GM18511 (cell line): ENCODE measurements around the gene ACOT8.
A peak's percentile ranks its signal among the peaks of the same experiment; 100 is the strongest.
"Not testable (repeated sequence)": the region's sequence is repeated elsewhere in the genome, so short reads cannot be mapped to it uniquely, and the experiment has no call there.

Experiments
- ATAC-seq: cut with Tn5 transposase; IDR thresholded peaks from one replicate; pipeline ENCODE4 v1.9.1; 2021; ENCODE audit warnings: mild to moderate bottlenecking, moderate library complexity; ENCODE audit not compliant: unreplicated experiment

ACOT8 gene

DNA sequence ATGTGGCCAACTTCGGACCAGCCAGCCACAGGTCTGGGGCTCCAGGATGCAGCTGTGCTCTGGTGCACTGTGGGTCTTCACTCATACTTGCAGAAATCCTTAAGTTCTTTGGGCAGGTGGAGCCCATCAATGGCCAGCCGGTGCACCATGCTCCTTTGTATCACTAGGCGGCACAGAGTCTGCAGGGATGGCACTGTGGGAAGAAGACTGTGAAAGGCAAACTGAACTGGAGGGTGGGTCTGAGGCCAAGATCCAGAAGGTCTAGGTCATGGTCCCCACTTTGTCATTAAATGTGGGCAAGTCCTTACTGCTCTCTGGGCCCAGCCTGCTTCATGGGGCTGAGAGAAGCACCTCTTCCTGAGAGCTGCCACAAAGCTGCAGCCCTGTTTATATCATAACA, 31.5 kb upstream of the ACOT8 start:
- ATAC-seq, result no peak

DNA sequence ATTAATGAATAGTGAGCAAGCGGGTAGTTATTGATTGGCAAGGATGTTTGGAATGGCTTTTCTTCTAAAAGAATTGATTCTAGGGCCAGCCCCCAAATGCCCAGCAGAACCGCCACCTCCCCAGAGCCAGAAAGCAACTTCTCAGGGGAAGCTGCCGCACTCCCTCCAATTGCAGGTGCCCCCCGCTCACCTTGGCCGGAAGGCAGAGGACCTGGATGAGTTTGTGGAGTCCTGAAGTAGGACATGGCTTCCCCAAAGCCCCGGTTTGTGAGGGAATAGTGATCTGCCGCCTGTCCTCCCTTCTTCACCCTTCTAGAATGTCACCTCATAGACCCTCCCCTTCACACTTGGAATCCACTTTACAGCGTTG, 30.1 kb upstream of the ACOT8 start, which contains the start of gene SPATA25:
Gene SPATA25 (minus strand): TSS at position 277 of the 370 bp plus-strand sequence. CDS start 32 bp downstream, at position 245.
- ATAC-seq, result no peak

DNA sequence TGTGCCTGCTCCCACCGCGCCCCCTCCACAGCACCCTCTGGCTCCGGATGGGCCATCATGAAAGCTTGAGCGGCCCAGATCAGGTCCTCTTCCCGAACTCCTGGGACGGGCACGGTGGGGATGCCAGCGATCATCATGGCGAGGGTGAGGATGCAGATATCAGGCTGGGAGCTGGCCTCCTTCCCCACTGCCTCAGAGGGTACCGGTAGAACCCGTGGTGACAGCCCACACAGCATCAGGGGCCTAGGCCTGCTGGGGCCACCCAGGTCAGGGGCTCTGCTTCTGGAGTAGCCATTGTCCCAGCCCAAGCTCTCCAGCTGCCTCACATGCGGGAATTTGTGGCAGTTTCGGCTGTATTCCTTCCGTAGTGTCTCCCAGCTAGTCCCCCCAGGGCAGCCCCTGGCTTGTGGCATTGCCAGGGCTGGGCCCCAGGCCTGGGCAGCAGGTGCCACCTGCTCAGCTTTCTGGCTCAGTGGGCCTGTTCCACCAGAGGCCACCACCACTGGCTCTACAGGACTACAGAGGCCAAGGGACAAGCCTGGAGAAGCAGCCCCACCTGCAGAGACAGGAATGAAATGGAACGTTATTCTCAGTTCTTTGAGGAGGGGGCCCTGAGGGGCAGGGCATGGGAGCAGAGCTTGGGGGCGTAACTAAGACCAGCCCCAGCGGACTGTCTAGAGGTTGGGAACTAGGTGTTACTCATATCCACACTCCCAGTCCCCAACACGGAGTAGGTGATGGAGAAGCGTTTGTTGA, 29.6 kb upstream of the ACOT8 start:
- ATAC-seq, result no peak

DNA sequence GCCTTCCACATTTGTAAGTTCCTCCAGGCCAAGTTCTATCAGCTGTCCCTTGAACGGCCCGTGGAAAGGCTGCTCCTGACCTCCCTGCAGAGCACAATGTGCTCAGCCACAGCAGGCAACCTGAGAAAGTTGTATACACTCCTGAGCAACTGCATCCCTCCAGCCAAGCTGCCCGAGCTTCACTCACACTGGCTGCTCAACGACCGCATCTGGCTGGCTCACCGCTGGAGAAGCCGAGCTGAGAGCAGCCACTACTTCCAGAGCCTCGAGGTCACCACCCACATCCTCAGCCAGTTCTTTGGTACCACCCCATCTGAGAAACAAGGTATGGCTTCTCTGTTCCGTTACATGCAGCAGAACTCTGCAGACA, 25.9 kb upstream of the ACOT8 start:
- no peak for ATAC-seq

DNA sequence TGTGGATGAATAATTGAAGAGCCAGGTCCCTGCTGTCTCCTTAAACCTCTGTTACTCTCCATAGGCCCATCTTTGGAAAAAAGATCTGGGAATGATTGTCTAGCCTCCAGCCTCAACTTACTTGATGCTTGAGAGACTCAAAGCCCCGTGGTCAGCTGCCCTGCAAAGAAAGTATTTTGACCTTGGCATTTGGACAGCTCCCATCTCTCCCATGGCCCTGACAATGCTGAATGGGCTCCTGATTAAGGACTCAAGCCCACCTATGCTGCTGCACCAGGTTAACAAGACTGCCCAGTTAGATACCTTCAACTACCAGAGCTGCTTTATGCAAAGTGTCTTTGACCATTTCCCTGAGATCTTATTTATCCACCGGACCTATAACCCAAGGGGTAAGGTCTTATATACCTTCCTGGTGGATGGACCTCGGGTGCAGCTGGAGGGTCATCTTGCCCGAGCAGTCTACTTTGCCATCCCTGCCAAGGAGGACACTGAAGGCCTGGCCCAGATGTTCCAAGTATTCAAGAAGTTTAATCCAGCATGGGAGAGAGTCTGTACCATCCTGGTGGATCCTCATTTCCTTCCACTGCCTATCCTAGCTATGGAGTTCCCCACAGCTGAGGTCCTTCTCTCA, 25.4 kb upstream of the ACOT8 start:
- ATAC-seq, result no peak

DNA sequence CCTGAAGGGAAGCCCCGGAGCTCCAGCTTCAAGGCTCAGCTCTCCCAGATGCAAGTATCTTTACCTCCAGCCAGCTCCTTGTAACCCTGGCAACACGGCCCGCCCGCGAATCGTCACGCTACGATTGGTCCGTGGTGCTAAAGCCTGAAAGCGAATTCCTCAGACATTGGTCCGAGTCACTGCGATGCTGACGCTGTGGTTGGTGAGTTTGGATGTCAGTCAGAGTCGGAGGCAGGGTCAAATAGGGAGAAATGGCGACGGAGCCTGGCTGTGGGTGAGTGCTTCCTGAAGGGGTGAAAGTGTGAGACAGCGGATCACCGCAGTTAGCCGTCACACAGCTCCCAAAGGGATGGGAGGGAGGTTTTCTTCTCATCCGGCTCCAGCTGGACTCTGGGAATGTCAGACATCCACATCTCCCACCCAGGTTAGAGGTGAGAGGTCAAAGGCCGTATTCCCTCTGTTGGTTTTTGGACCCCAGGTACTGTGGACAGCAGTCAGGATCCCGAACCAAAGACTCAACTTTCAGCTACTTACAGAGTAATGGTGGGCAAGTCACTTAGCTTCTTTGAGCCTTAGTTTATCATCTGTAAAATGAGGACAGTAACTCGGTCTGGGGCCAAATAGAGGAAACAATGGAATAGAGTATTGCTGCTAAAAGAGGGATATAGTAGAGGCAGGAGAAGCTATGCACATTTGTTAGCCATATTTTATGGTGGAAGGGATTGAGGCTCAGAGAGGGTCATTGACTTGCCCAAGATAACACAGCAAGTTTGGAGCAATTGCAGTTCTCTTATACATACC, 24.0 kb upstream of the ACOT8 start, which contains the start of gene ZSWIM1:
Gene ZSWIM1 (plus strand): TSS at position 240 of the 801 bp plus-strand sequence. CDS start 1,366 bp downstream, outside the sequence.
- peak; percentile 98 for ATAC-seq

DNA sequence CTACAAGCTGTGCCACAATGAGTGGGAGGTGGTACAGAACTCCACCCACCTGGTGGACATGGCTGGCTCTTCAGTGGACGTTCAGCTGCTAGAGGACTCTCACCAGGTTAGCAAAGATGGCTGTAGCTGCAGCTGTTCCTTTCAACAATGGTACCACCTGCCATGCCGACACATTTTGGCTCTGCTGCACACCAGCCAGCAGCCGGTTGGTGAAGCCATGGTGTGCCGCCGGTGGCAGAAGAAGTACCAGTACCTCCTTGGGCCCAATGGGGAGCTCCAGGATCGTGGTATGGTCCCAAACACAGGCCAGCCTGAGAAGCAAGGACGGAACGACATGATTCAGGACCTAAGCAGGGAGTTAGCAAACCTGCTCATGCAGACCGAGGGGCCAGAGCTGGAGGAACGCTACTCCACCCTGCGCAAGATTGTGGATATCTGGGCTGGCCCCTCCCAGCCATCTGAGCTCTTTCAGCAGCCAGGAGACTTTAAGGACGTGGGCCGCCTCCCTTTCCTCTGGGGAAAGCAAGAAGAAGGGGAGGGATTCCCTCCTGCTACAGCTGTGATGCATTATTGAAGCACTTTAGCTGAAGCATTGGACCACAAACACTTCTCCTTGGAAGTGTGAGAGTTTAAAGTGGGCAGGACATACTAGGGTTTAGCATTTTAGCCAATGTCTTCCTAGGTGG, 21.0 kb upstream of the ACOT8 start:
- ATAC-seq, result no peak

DNA sequence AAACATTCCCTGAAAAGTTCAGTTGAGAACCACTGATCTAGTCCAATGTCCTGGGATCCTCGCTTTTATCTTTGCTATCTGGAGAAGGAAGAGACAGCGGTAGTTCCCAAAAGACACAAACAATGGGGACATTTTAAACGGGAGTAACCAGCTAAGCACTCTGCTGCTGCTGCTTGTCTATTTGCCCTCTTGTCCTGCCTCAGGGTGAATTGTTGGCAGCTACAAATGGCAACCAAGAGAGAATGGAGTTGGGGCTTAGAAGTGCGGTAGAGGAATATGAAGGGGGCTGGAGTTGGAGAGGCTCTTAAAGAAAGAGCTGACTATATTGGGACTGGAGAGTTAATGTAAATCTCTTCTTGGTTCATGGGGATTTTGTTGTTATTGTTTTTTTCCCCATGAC, 17.4 kb upstream of the ACOT8 start:
- no peak for ATAC-seq

DNA sequence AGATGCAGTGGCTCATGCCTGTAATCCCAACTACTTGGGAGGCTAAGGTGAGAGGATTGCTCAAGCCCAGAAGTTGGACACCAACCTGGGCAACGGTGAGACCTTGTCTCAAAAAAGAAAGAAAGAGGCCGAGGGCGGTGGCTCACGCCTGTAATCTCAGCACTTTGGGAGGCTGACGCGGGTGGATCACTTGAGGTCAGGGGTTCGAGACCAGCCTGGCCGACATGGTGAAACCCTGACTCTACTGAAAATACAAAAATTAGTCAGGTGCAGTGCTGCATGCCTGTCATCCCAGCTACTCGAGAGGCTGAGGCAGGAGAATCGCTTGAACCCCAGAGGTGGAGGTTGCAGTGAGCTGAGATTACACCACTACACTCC, 16.9 kb upstream of the ACOT8 start:
- not testable (repeated sequence) for ATAC-seq

DNA sequence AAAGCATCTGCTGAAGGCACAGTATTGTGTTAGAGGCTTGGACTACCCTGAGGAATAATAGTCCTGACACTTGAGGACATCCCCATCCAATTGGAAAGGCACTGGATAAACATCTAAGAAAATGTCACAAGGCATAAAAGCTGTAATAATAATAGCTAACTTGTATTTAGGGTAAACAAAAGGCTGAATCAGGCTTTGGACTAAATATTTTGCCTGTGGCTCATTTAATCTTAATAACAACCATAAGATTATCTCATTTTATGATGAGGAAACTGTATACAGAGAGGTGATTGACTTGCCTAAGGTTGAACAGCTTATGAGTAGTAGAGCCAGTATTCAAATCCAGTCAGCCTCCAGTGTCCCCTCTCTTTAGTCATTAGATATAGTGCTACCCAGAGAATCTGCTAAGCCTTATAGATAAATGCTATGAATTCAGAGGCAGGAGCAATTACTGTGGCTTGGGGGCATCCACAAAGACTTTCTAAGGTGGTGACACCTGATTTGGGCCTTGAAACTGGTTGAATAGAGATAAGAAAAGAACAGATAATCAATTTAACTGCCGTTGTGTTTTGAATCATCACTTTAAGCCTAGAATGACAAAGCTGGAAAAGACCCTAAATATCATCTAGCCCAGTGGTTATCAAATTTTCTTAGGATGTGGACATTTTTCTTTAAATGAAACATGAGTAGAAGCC, 16.4 kb upstream of the ACOT8 start:
- no peak for ATAC-seq

DNA sequence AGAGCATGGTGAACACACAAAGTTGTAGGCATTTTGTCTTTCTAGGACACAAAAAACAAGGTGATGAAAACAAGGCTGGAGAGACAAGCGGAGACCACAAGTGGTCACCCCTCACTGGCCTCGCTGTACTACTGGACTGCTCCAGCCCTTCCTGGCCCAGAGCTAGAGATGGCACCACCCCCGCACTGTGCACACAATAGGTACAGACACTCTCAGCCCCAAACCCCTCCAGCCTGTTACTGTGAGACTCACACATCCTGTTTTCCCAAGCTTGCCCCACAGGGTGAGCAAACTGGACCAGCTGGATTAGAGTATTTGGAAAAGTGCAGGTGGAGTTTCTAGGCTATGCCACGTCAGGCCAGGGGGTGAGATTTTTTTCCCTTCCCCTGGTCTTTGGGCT, 15.4 kb upstream of the ACOT8 start:
- ATAC-seq, result no peak

DNA sequence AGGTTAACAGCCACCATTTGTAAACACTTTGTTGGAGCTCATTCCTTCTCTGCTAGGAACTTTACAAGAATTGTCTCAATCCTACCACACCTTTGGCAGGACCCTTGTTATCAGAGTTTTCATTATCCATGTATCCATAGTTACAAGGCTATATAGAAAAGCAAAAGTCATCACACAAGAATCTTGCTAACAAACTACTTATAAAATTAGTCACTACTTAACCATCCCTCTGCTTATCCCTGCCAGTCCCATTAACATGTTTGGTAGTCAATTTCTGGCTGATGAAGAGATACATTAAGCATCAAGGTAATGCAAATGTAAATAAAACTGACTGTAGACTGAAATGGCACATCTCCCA, 10.6 kb upstream of the ACOT8 start:
- ATAC-seq, result no peak

DNA sequence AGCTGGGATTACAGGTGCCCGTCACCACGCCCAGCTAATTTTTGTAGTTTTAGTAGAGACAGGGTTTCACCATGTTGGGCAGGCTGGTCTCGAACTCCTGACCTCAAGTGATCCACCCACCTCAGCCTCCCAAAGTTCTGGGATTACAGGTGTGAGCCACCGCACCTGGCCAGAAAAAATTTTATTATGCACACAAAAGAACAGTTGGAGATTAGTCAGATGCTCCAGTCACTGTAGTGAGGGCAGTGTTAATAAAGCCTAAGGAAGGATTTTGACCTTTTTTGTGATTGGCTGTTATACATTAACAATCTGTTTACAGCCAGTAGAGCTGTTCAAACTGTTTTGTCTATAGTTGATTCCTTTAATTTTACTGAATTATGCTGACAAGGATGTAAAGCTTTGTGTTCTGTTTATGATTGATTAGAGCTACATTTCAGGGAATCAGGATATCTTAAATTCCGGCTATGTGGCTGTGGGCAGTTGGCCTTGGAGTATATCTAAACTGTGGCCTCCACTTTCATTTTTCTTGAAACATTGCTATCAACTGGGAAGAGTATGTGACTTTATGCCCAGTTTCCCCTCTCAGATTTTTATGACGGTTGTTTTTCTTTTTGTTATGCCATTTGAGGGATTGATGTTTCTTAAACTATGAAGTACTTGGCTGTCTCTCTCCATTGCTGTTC, 10.1 kb upstream of the ACOT8 start:
- no peak for ATAC-seq

DNA sequence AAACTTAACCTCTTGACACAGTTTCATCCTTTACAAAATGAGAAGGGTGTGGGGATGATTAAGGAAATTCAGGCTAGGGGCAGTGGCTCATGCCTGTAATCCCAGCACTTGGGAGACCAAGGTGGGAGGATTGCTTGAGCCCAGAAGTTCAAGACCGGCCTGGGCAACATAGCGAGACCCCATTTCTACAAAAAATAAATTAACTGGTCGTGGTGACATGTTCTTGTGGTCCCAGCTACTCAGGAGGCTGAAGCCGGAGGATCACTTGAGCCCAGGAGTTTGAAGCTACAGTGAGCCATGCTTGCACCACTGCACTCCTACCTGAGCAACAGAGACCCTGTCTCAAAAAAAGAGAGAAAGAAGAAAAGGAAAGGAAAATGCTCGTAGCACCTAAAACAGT, 9.3 kb upstream of the ACOT8 start:
- no peak for ATAC-seq

DNA sequence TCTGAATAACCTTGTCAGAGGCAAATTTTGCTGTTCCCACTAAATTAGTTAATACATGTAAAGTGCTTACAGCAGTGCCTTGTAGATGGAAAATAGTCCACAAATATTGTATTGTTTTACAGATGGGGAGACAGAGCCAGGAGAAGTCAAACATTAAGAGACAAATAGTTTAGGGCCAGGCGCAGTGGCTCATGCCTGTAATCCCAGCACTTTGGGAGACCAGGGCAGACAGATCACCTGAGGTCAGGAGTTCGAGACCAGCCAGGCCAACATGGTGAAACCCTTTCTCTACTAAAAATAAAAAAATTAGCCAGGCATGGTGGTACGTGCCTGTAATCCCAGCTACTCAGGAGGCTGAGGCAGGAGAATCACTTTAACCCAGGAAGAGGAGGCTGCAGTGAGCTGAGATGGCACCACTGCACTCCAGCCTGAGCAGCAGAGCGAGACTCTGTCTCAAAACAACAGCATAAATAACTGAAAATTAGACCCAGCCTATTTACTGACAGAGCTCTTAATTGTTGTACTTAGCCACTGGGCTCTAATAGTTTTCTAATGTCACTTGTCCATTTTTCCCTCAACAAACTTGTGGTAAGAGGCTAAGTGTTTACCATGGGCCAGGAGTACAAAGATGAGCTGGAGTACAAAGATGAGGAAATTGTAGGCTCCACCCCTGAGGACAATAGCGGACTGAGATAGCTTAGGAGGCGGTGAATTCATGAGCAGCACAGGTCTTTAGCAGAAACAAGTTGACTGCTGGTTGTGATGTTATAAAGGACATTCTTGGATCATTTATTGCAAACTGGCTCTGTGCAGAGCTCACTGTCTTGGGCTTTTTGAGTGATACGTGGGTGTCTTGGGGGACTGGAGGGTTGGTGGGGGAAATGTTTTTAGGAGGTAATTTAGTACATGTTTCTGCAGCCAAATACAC, 6.6 kb upstream of the ACOT8 start:
- ATAC-seq, result no peak

DNA sequence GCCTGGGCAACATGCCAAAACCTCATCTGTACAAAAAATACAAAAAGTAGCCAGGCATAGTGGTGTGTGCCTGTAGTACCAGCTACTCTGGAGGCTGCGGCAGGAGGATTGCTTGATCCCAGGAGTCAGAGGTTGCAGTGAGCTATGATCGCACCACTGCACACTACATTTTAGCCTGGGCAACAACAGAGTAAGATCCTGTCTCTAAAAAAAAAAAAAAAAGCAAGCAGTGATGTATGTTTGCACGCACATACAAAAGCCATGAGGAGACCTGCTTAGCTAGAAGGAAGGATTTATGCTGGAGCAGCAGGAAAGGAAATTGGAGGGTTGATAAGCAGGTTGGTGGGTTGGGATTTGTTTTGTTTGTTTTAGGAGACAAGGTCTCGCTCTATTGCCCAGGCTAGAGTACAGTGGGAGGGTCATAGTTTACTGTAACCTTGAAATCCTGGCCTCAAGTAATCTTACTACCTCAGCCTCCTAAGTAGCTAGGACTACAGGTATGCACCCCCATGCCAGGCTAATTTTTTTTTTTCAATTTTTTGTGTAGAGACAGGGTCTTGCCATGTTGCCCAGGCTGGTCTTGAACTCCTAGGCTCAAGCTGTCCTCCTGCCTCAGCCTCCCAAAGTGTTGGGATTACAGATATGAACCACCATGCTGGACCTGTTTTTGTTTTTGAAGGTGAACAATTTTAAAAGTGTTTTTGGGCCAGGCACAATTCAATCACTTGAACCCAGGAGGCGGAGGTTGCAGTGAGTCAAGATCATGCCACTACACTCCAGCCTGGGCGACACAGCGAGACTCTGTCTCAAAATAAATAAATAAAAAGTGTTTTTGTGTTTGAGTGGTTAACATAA, 4.3 kb upstream of the ACOT8 start:
- no peak for ATAC-seq

DNA sequence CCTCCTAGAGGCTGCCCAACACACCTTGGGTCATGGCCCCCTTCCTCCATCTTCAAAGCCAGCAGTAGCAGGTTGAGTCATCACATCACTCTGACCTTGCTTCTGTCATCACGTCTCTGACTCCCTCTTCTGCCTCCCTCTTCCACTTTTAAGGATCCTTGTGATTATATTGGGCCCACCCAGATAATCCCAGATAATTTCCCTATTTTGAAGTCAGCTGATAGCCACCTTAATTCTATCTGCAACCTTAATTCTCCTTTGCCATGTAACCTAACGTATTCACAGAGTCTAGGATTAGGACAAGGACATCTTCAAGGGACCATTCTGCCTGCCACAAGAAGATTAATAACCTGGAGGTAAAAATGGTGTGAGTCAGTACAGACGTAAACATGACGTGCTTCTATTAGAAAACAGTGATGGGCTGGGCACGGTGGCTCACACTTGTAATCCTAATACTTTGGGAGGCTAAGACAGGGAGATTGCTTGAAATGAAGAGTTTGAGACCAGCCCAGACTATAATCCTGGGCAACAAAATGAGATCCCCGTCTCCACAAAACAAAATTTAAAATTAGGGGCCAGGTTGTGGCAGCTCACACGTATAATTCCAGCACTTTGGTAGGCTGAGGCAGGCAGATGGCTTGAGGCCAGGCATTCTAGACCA, 3.5 kb upstream of the ACOT8 start:
- ATAC-seq, result no peak

DNA sequence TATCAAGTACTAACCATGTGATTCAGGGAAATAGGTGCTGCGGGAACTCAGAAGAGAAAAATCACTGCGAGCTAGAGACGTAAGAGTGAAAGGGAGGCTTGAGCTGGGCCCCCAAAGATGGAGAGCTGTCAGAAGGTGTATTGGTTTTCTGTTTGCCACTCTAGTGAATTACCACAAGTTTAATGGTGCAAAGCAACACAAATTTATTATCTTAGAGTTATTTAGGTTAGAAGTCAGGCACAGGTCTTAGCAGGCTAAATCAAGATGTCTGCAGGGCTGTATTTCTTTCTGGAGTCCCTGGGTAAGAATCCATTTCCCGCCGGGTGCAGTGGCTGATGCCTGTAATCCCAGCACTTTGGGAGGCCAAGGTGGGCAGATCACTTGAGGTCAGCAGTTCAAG, 2.7 kb upstream of the ACOT8 start:
- no peak for ATAC-seq
